ENCODE results near the gene THG1L.
"Not testable (repeated sequence)": the region's sequence is repeated elsewhere in the genome, so short reads cannot be mapped to it uniquely, and the experiment has no call there.

Gene THG1L

DNA sequence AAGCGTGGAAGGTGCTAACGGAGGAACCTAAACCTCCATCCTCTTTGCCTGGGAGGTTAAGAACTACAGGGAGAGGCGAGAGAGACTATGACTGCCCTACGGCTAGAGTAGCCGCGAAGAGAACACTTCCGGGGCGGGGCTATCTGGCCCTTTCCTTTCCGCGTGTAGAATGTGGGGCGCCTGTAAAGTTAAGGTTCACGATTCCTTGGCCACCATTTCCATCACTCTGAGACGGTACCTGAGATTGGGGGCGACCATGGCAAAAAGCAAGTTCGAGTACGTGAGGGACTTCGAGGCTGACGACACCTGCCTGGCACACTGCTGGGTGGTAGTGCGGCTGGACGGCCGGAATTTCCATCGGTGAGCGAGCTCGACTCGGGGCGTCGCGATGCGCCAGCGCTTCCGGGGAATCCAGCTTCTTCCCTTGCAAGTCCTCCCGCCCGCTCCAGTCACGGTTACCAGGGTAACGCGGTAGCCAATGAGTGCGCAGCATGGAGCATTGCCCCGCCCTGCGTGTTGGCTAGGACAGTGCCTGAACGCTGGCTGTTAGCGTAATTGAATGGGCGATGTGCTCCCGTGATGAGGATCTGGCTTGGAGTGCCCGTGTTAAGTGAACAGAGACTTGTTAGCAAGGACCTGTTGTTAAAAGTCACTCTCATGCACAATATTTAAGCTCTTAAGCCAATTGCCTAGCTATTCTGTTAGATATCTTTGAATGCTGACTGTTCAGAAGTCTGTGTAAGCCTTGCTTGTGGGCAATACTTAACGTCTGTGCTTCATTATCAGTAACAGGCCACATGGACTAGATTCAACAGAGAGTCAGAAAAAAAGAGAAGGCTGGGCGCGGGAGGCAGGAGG, at the start of gene THG1L:
THG1L (plus strand) TSS at position 149 of the 858 bp plus-strand sequence; CDS start at position 170, 21 bp downstream.
- peak; percentile 99 for DNase-seq

DNA sequence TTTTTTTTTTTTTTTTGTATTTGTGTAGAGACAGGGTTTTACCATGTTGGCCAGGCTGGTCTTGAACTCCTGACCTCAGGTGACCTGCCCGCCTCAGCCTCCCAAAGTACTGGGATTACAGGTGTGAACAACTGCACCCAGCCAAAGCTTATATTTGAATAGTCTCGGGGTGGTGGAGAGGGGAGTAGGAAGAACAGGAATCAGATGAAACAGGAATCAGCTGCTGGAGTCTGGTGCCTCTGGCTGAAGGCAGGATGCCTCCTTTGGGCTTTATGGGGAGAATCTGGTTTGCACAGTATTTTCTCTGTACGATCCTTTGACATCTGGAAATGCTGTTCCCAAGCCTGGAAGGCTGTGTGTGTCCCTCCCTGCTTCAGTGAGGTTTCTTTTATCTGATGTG, 49.0 kb upstream of the THG1L start:
- DNase-seq, result no peak

DNA sequence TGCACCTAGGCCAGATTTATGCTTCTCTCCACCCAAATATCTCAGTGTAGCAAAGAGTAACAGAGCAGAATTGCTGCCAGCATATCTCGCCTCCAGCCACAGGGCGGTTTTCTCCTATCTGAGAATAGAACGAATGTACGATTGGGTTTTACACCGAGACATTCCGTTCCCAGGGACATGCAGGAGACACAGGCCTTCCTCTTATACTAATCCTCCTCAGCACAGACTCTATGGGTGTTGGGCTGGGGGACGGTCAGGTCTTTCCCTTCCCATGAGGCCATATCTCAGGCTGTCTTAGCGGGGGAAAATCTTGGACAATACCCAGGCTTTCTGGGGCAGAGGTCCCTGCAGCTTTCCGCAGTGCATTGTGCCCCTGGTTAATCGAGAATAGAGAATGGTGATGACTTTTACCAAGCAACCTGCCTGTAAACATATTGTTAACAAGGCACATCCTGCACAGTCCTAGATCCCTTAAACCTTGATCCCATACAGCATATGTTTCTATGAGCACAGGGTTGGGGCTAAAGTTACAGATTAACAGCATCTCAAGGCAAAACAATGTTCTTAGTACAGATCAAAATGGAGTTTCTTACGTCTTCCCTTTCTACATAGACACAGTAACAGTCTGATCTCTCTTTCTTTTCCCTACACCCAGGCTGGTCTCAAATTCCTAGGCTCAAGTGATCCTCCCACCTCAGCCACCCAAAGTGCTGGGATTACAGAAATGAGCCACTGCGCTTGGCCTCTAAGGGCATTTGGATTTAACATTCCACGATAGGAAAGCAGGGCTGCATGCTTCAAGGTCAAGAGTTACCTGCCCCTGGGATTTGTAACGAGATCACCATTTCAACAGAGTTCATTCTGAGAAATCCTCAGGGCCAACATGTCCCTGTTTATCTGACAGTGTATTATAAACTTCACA, 44.7 kb upstream of the THG1L start:
- not testable (repeated sequence) for DNase-seq

DNA sequence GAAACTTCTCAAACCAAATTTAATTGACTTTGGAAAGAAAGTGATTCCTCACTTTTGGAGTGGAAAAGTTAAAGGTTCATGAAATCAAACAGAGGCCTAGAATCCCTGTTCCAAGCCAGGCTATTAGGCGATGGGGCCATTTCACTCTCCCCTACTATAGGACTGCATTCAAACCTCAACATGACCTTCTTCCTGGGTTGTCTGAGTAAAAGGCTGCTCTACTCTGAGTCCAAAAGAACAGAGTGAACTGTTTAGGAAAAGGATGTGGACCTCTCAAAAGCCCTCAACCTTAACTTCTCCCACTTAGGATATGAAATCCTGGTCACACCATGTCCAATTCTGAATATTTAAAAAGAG, 44.0 kb upstream of the THG1L start:
- DNase-seq, result no peak

GRCh38 chr5:157689942-157690689, 41.1 kb upstream of the THG1L start:
- DNase-seq, result peak; percentile 26

GRCh38 chr5:157690690-157691433, 40.4 kb upstream of the THG1L start:
- no peak for DNase-seq

DNA sequence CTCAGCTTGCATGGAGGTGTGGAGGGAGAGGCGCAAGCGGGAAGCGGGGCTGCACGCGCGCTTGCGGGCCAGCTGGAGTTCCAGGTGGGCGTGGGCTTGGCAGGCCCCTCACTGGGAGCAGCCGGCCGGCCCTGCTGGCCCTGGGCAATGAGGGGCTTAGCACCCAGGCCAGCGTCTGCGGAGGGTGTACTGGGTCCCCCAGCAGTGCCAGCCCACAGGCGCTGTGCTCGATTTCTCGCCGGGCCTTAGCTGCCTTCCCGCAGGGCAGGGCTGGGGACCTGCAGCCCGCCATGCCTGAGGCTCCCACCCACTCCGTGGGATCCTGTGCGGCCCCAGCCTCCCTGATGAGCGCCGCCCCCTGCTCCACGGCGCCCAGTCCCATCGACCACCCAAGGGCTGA, 37.4 kb upstream of the THG1L start:
- not testable (repeated sequence) for DNase-seq

DNA sequence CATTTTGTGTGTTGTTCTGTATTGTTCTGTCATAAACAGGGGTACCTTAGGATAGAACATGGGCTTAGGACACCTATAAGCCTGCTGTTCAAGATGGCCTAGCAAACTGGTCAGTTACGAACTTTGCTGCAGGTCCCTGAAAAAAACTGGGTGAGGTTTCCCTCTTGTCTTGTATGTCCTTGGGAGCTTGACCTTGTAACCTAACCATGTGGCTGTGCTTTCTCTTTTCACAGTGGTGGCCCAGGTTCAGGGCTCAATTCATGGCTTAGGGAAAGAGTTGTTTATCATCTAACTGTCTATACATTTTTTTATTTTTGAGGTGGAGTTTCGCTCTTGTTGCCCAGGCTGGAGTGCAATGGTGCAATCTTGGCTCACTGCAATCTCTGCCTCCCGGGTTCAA, 35.1 kb upstream of the THG1L start:
- not testable (repeated sequence) for DNase-seq

GRCh38 chr5:157698674-157699073, 32.5 kb upstream of the THG1L start:
- not testable (repeated sequence) for DNase-seq

DNA sequence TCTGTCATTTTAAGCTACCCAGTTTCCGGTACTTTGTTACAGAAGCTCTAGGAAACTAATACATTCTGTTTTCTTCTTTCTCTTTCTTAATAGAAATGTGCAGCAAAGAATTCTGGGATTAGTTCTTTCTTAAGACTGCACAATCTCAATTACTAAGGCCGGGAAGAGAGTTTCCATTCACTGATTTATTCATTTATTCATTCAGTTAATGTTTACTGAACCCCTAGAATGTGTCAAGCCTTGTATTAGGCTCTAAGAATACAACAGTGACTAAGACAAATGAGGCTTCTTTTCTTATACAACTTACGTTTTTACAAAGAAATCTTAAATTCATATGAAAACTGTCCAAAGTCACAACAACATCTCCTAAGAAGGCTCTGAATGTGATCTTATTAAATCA, 27.5 kb upstream of the THG1L start:
- no peak for DNase-seq

GRCh38 chr5:157708866-157709265, 22.4 kb upstream of the THG1L start:
- DNase-seq, result no peak

DNA sequence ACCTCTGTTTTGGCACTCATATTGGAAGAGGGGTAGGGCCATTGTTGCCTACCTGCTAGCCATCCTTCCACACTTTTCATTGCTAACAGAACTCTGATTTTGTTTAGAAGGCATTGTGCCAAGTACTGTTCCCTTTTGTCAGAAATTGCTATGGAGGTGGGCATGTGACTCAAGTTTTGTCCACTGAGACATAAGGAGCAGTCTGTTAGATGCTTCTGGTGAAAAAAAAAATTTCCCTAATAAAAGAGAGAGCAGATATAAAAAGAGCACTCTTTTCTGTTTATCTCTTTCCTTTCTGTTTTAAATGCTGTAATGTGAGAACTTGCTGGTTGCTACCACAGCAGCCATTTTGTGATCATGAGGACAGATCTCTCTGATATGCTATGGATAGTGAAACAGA, 21.9 kb upstream of the THG1L start:
- DNase-seq, result no peak

GRCh38 chr5:157710431-157710830, 20.8 kb upstream of the THG1L start:
- DNase-seq, result no peak

DNA sequence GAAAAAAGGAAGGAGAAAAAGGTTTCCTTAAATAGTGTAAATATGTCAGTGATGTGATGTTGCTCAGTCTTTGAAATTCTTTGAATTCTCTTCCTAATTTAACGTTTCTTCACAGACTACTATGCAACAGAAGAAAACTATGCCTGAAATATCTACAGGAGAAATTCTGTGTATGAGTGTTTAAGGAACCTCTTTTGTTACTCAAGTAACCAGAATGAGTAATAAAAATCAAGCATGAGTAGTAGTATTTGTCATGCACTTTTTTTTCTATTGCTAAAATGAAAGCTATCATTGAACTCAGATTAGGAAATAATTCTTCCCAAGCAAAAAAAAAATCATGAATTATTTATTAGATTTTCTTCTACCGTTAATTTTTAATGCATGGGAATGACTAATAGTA, 20.3 kb upstream of the THG1L start:
- DNase-seq, result no peak

- no peak for DNase-seq
Measured at GRCh38 chr5:157713830-157714595, 17.2 kb upstream of the THG1L start.

- DNase-seq, result no peak
Measured at GRCh38 chr5:157714596-157714864, 16.7 kb upstream of the THG1L start.

- no peak for DNase-seq
Measured at GRCh38 chr5:157718519-157718918, 12.7 kb upstream of the THG1L start.

DNA sequence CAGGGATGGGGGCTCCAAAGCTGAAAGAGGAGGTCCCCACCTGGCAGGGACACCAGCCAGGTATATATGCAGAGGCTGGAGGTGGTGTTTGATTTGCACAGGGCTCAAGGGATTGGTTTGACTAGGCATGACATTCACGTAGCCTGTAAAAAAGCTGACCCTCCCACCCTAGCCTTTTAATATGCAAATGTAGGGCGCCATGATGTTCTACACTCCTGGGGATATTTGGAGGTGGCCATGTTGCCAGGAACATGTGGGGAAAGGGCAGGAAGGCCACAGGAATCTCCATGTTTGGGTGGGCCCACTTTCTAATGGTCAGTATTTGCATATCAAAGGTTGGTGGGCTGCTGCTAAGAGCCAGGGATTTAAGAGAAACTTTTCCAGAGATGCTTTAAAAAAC, 12.0 kb upstream of the THG1L start:
- no peak for DNase-seq

DNA sequence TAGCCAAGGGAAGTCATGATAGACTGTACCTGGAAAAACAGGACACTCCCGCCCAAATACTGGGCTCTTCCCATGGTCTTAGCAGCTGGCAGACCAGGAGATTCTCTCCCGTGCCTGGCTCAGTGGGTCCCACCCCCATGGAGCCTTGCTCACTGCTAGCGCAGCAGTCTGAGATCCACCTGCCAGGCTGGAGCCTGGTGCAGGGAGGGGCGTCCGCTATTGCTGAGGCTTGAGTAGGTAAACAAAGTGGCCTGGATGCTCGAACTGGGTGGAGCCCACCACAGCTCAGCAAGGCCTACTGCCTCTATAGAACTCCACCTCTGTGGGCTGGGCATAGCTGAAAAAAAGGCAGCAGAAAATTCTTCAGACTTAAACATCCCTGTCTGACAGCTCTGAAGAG, 10.1 kb upstream of the THG1L start:
- no peak for DNase-seq

DNA sequence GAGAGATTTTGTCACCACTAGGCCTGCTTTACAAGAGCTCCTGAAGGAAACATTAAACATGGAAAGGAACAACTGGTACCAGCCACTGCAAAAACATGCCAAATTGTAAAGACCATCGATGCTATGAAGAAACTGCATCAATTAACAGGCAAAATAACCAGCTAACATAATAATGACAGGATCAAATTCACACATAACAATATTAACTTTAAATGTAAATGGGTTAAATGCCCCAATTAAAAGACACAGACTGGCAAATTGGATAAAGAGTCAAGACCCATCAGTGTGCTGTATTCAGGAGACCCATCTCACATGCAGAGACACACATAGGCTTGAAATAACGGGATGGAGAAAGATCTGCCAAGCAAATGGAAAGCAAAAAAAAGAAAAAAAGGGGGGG, 8.3 kb upstream of the THG1L start:
- not testable (repeated sequence) for DNase-seq

GRCh38 chr5:157726607-157727006, 4.6 kb upstream of the THG1L start:
- not testable (repeated sequence) for DNase-seq

DNA sequence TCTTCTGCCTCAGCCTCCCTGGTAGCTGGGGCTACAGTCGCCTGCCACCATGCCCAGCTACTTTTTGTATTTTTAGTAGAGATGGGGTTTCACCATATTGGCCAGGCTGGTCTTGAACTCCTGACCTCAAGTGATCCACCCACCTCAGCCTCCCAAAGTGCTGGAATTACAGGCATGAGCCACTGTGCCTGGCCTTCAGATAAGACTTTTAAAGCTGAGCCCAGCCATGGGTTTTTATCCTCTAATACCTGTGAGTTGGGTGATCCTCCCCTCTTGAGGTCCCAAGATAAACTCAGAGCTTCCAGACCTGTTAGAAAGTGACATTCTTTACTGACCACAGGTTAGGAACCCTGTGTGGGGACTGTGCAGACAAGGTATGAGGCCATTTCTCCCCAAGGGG, 3.4 kb upstream of the THG1L start:
- DNase-seq, result not testable (repeated sequence)

All from activated CD8-positive, alpha-beta memory T cell treated with anti-CD3 and anti-CD28 coated beads, Interleukin-2, amount 50 U/mL, for 4 hours (primary cell).